Heart left ventricle (tissue), 16 donors: ENCODE measurements around the gene PALLD. TPM values are rescaled to one million over a fixed set of nuclear protein-coding genes. Genes with fewer than 3 reads are reported as not detected.
A peak's percentile ranks its signal among the peaks of the same experiment; 100 is the strongest.

Experiments used
- ATAC-seq, 4 donors: fragments of 200-7000 bp; cut with Tn5 transposase; one replicate each; pipeline ENCODE4 v1.9.1; 2020 to 2022; ENCODE audit warnings: moderate library complexity in 4 of 4, mild to moderate bottlenecking in 3 of 4, moderate number of reproducible peaks in 1 of 4
- DNase-seq, 5 donors: peaks; one replicate each; pipeline ENCODE4 v3.0.0-alpha.2; 2020
- H3K27ac ChIP-seq, 12 donors: fragments of 200-600 bp; sonication (generic) in 4 of 12; one replicate each; pipeline versions ENCODE4 v1.5.0 to v1.8.0; 2016 to 2022; ENCODE audit warnings: mild to moderate bottlenecking in 2 of 12
- H3K27me3 ChIP-seq, 9 donors: fragments of 200-600 bp; sonication (generic) in 2 of 9; one replicate each; pipeline versions ENCODE4 v1.5.1 to v1.8.0; 2016 to 2022; ENCODE audit warnings: mild to moderate bottlenecking in 3 of 9
- H3K36me3 ChIP-seq, 9 donors: fragments of 200-600 bp; sonication (generic) in 2 of 9; one replicate each; pipeline versions ENCODE4 v1.5.0 to v1.8.0; 2018 to 2022; ENCODE audit warnings: mild to moderate bottlenecking in 2 of 9
- H3K4me1 ChIP-seq, 12 donors: fragments of 200-600 bp; sonication (generic) in 4 of 12; one replicate each; pipeline versions ENCODE4 v1.5.0 to v1.8.0; 2016 to 2022; ENCODE audit warnings: mild to moderate bottlenecking in 3 of 12
- H3K4me3 ChIP-seq, 12 donors: fragments of 200-600 bp; sonication (generic) in 4 of 12; one replicate each; pipeline versions ENCODE4 v1.5.0 to v1.8.0; 2017 to 2022; ENCODE audit warnings: mild to moderate bottlenecking in 9 of 12, moderate library complexity in 4 of 12
- H3K9me3 ChIP-seq, 12 donors: fragments of 200-600 bp; sonication (generic) in 4 of 12; one replicate each; pipeline versions ENCODE4 v1.5.0 to v1.8.0; 2016 to 2022; ENCODE audit warnings: mild to moderate bottlenecking in 1 of 12
- CTCF ChIP-seq, 12 donors: fragments of 200-600 bp; sonication (generic) in 4 of 12; IDR thresholded peaks; one replicate each; pipeline versions ENCODE4 v1.5.0 to v1.8.0; 2018 to 2022; ENCODE audit warnings: antibody characterized with exemption in 12 of 12, mild to moderate bottlenecking in 5 of 12
- POLR2A ChIP-seq, 2 donors: fragments of 450-650 bp; IDR thresholded peaks; one replicate each; pipeline ENCODE4 v1.6.1; 2017; ENCODE audit warnings: antibody characterized with exemption in 2 of 2, mild to moderate bottlenecking in 2 of 2, moderate library complexity in 2 of 2
- WGBS, 4 donors: extraction: QIAGEN DNeasy Blood & Tissue Kit in 2 of 4; methylation state at CpG; one replicate each; pipeline versions ENCODE4 v1.1.5 to v1.1.7; 2013 to 2018; 5-methylcytosine and 5-hydroxymethylcytosine counted together
- intact Hi-C, 10 donors: fragments of 100-400 bp; cut with DNase I; formaldehyde crosslinking; loops; one replicate each; pipeline versions ENCODE4 v1.11.1 to v1.14.2; 2022
- polyA plus RNA-seq, 2 donors: library from polyadenylated mRNA; stranded (reverse); fragments of 200-250 nt; gene quantifications; one replicate each; pipeline ENCODE4 v1.2.3, GENCODE V29; 2013
- total RNA-seq, 9 donors: library from RNA; depleted of rRNA in 2 of 9; stranded (reverse); fragments of >200 nt in 2 of 9; fragmentation: NEBNext Ultra II Directional in 3 of 9; extraction: Animal tissue kit (Norgen Biotek cat#: 25700) in 3 of 9; gene quantifications; one replicate each; pipeline versions ENCODE4 v1.1.0 to v1.2.4, GENCODE V29; 2016 to 2023
- donor health status: ischemic (EF 13 %, LVEDD 7.1; RV severe dilation, severe dysfunction).
- donor health status: healthy with polysubstance abuse.
- donor health status: DM: no; HTN: yes; CAD: no.
- donor health status: DM: no; HTN: no; CAD: no.
- donor health status: ischemic (EF 25% LVEDD 6.9; RV normal size, moderate dysfunction).
- donor health status: ischemic (EF 25% LVEDD 5.7; RV mildly dilated, moderate dysfunction).
- donor health status: healthy.
- donor health status: DM: yes; HTN: yes; CAD: no.
- donor health status: ischemic (EF 35%, LVEDD 5.7; RV mildly dilated, moderate dysfunction).
- donor health status: nonischemic (EF 11% LVEDD 7.7; RV severe dilation, severe dysfunction).
- donor health status: DM: yes; HTN: yes; CAD: no.
- donor health status: PGD.
- donor health status: ischemic (EF 29% LVEDD 5.4; RV normal size, mild dysfunction).
- donor health status: nonischemic (EF 23%, LVEDD 6.1; RV moderate dilation, normal function).

PALLD gene
- total and polyA plus RNA-seq, 11 donors = 193 to 1,428 (median 1,015) TPM

GRCh38 chr4:168674077-168674747 is 177.4 kb downstream of the PALLD start:
- H3K27me3 ChIP-seq = no peaks in the 10 kb centered on the region
- peaks cover 0 to 8% (median 2%) of the 10 kb centered on the region in 12 donors for H3K4me1 ChIP-seq
- H3K27ac ChIP-seq = no peak overlapping the region
- intact Hi-C loops = no loop called here
- peaks cover 0 to 41% (median 0%) of the 10 kb centered on the region in 9 donors for H3K36me3 ChIP-seq
- no peaks in the 10 kb centered on the region for H3K9me3 ChIP-seq
- WGBS, 4 donors = 53 to 60% (median 55%) methylated on average over 6 of the region's 6 CpGs
- ATAC-seq (no peak), DNase-seq (no peak)
- no peak overlapping the region for H3K4me3 ChIP-seq
- no peak for TF ChIP-seq POLR2A (IDR thresholded peaks at IDR 0.05)

GRCh38 chr4:168674866-168675265 is 178.0 kb downstream of the PALLD start:
- H3K4me3 ChIP-seq = no peak overlapping the region
- no peak overlapping the region for H3K27ac ChIP-seq
- peaks cover 0 to 35% (median 0%) of the 10 kb centered on the region in 9 donors for H3K36me3 ChIP-seq
- H3K4me1 ChIP-seq = peaks cover 0 to 8% (median 2%) of the 10 kb centered on the region in 12 donors
- ATAC-seq = no peak
- H3K9me3 ChIP-seq = no peaks in the 10 kb centered on the region
- WGBS, 4 donors = 55 to 89% (median 76%) methylated on average over 3 of the region's 3 CpGs
- intact Hi-C loops = no loop called here
- TF ChIP-seq CTCF (IDR thresholded peaks at IDR 0.05) (no peak), POLR2A (IDR thresholded peaks at IDR 0.05) (no peak)
- DNase-seq = no peak
- H3K27me3 ChIP-seq = no peaks in the 10 kb centered on the region

GRCh38 chr4:168677063-168677462 is 180.2 kb downstream of the PALLD start:
- WGBS, 4 donors = 87 to 92% (median 89%) methylated on average over 6 of the region's 6 CpGs

GRCh38 chr4:168677879-168678278 is 181.0 kb downstream of the PALLD start:
- WGBS, 4 donors = 86 to 94% (median 90%) methylated on average over 11 of the region's 11 CpGs
- ATAC-seq (no peak), DNase-seq (no peak)
- Histone ChIP-seq H3K9me3 (no peaks in the 10 kb centered on the region), H3K27ac (peak overlapping the region in 1 of 12 donors; percentile 24), H3K27me3 (no peaks in the 10 kb centered on the region), H3K36me3 (peaks cover 0 to 41% (median 0%) of the 10 kb centered on the region in 9 donors), H3K4me3 (no peak overlapping the region), H3K4me1 (peaks cover 0 to 6% (median 2%) of the 10 kb centered on the region in 12 donors)
- TF ChIP-seq CTCF (IDR thresholded peaks at IDR 0.05) = no peak
- no peak for TF ChIP-seq POLR2A (IDR thresholded peaks at IDR 0.05)
- intact Hi-C loops = no loop called here

More at GRCh38 chr4:168677063-168677462, 180.2 kb downstream of the PALLD start:
- H3K27me3 ChIP-seq = no peaks in the 10 kb centered on the region
- no peak overlapping the region for H3K4me3 ChIP-seq
- intact Hi-C loops = no loop called here
- no peaks in the 10 kb centered on the region for H3K9me3 ChIP-seq
- H3K4me1 ChIP-seq = peaks cover 0 to 6% (median 2%) of the 10 kb centered on the region in 12 donors
- no peak for ATAC-seq
- peaks cover 0 to 38% (median 0%) of the 10 kb centered on the region in 9 donors for H3K36me3 ChIP-seq
- no peak for DNase-seq
- TF ChIP-seq CTCF (IDR thresholded peaks at IDR 0.05) = no peak
- no peak for TF ChIP-seq POLR2A (IDR thresholded peaks at IDR 0.05)
- H3K27ac ChIP-seq = no peak overlapping the region
